MM.1S (cell line): ENCODE results near the gene PXMP4.

Source experiments
- CTCF ChIP-seq: fragments of 300-600 bp; sonication (generic); IDR thresholded peaks from 2 replicates; pipeline ENCODE4 v1.5.1; 2016; ENCODE audit warnings: antibody characterized with exemption, low read length, mixed read lengths
- EZH2phosphoT487 ChIP-seq: fragments of 300-600 bp; sonication (generic); IDR thresholded peaks from 2 replicates; pipeline ENCODE4 v1.6.1; 2018; ENCODE audit warnings: antibody characterized with exemption, low read length

GRCh38 chr20:33753143-33753542 lies 33.0 kb upstream of the PXMP4 start:
- TF ChIP-seq EZH2phosphoT487 (no peak), CTCF (no peak)
